Subcutaneous adipose tissue (tissue), 4 donors: Measurements from ENCODE around the gene IGFBP2. TPM values are rescaled to one million over a fixed set of nuclear protein-coding genes. Genes with fewer than 3 reads are reported as not detected.

Source experiments
- CTCF ChIP-seq: fragments of 450-650 bp; IDR thresholded peaks from one replicate; pipeline ENCODE4 v1.5.1; 2016; ENCODE audit warnings: low read depth, mild to moderate bottlenecking, control low read depth, antibody characterized with exemption, moderate library complexity
- total RNA-seq, 4 donors: library from RNA; depleted of rRNA; stranded (reverse); fragments of >200 nt; gene quantifications; one replicate each; pipeline ENCODE4 v1.1.0, GENCODE V29; 2016

Gene IGFBP2
- total RNA-seq, 4 donors from 2014 or later: 18.9 to 50.5 (median 22.9) TPM

GRCh38 chr2:216617159-216617815 is 15.9 kb upstream of the IGFBP2 start:
- no peak for TF ChIP-seq CTCF

GRCh38 chr2:216618785-216619184 is 14.4 kb upstream of the IGFBP2 start:
- no peak for TF ChIP-seq CTCF

GRCh38 chr2:216619411-216620393 is 13.5 kb upstream of the IGFBP2 start:
- TF ChIP-seq CTCF: no peak

GRCh38 chr2:216620786-216621185 is 12.4 kb upstream of the IGFBP2 start:
- TF ChIP-seq CTCF: no peak

DNA sequence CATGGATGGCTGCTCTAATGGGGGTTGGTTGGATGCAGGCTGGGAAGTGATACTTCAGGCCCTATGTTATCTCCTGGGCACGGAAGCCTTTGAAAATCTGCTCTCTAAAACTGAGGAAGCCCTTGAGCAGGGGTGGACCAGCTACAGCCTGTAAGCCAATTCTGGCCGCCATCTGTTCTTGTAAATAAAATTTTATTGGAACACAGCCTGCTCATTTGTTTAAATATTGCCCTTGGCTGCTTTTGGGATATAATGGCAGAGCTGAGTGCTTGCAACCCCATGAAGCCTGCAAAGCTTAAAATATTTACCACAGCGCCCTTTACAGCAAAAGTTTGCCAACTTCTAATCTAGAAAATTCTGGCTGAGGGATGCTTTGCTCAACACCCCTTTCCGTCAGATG is 11.9 kb upstream of the IGFBP2 start:
- no peak for TF ChIP-seq CTCF

DNA sequence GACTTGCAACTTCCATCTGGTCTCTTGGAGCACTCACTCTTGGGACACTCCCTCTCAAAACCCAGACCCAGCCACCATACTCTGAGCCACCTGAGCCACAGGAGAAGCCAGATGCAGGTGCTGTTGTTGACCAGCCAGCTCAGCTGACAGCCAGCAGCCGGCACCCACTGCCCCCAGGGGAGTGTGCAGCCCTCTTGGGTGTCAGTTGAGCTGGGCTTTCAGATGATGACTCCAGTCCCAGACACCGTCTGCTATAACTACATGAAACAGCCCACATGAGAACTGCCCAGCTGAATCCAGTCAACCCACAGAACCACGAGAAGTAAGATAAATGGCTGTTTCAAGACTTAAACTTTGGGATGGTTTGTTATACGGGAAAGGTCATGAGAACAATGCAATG is 10.7 kb upstream of the IGFBP2 start:
- TF ChIP-seq CTCF: no peak

- no peak for TF ChIP-seq CTCF
Observed at GRCh38 chr2:216624251-216624650, 9.0 kb upstream of the IGFBP2 start.
